ENCODE results near the gene C2CD2.
"Not testable (repeated sequence)": the region's sequence is repeated elsewhere in the genome, so short reads cannot be mapped to it uniquely, and the experiment has no call there.

C2CD2 gene

GRCh38 chr21:41956926-41957729, 3.3 kb upstream of the C2CD2 start:
- Mint-ChIP-seq H3K36me3 (ENCODE audit: low read depth) (no peaks in the 10 kb centered on the region), H3K27ac (no peak overlapping the region), H3K27me3 (ENCODE audit: low read depth) (peaks cover 32% of the 10 kb centered on the region), H3K9me3 (no peaks in the 10 kb centered on the region), H3K4me3 (no peak overlapping the region), H3K4me1 (ENCODE audit: low read depth) (peaks cover 9% of the 10 kb centered on the region)

- H3K4me1 Mint-ChIP-seq (ENCODE audit: low read depth), result peaks cover 3% of the 10 kb centered on the region
- H3K4me3 Mint-ChIP-seq, result no peak overlapping the region
- no peak overlapping the region for H3K27ac Mint-ChIP-seq
- H3K36me3 Mint-ChIP-seq (ENCODE audit: low read depth), result no peaks in the 10 kb centered on the region
- no peaks in the 10 kb centered on the region for H3K9me3 Mint-ChIP-seq
- peaks cover 29% of the 10 kb centered on the region for H3K27me3 Mint-ChIP-seq (ENCODE audit: low read depth)
Measured at GRCh38 chr21:41955516-41955915, 1.7 kb upstream of the C2CD2 start.

- Mint-ChIP-seq H3K4me1 (ENCODE audit: low read depth) (peaks cover 3% of the 10 kb centered on the region), H3K27ac (peak overlapping the region; percentile 9), H3K36me3 (ENCODE audit: low read depth) (no peaks in the 10 kb centered on the region), H3K4me3 (peak overlapping the region; percentile 45), H3K9me3 (no peaks in the 10 kb centered on the region), H3K27me3 (ENCODE audit: low read depth) (peaks cover 26% of the 10 kb centered on the region)
Measured at GRCh38 chr21:41954654-41955499, 1.1 kb upstream of the C2CD2 start.

- Mint-ChIP-seq H3K27me3 (ENCODE audit: low read depth) (peaks cover 26% of the 10 kb centered on the region), H3K27ac (no peak overlapping the region), H3K4me3 (no peak overlapping the region), H3K36me3 (ENCODE audit: low read depth) (no peaks in the 10 kb centered on the region), H3K4me1 (ENCODE audit: low read depth) (peaks cover 3% of the 10 kb centered on the region), H3K9me3 (no peaks in the 10 kb centered on the region)
Measured at GRCh38 chr21:41953249-41953830, 478 bp downstream of the C2CD2 start.

- no peaks in the 10 kb centered on the region for H3K9me3 Mint-ChIP-seq
- H3K36me3 Mint-ChIP-seq (ENCODE audit: low read depth), result no peaks in the 10 kb centered on the region
- H3K4me3 Mint-ChIP-seq, result peak overlapping the region; percentile 21
- no peak overlapping the region for H3K27ac Mint-ChIP-seq
- H3K27me3 Mint-ChIP-seq (ENCODE audit: low read depth), result peaks cover 26% of the 10 kb centered on the region
- peaks cover 3% of the 10 kb centered on the region for H3K4me1 Mint-ChIP-seq (ENCODE audit: low read depth)
Measured at GRCh38 chr21:41952568-41953248, 1.1 kb downstream of the C2CD2 start.

GRCh38 chr21:41951876-41952567, 1.8 kb downstream of the C2CD2 start:
- Mint-ChIP-seq H3K27ac (no peak overlapping the region), H3K4me1 (ENCODE audit: low read depth) (peaks cover 3% of the 10 kb centered on the region), H3K27me3 (ENCODE audit: low read depth) (peaks cover 26% of the 10 kb centered on the region)

GRCh38 chr21:41950941-41951351, 2.9 kb downstream of the C2CD2 start:
- Mint-ChIP-seq H3K27ac (no peak overlapping the region), H3K27me3 (ENCODE audit: low read depth) (peaks cover 26% of the 10 kb centered on the region), H3K9me3 (no peaks in the 10 kb centered on the region), H3K4me3 (no peak overlapping the region), H3K36me3 (ENCODE audit: low read depth) (no peaks in the 10 kb centered on the region), H3K4me1 (ENCODE audit: low read depth) (peaks cover 3% of the 10 kb centered on the region)

More at GRCh38 chr21:41951876-41952567, 1.8 kb downstream of the C2CD2 start:
- Mint-ChIP-seq H3K9me3 (no peaks in the 10 kb centered on the region), H3K36me3 (ENCODE audit: low read depth) (no peaks in the 10 kb centered on the region), H3K4me3 (peak overlapping the region; percentile 21)

GRCh38 chr21:41949631-41950030, 4.2 kb downstream of the C2CD2 start:
- H3K27ac Mint-ChIP-seq; H3K9me3 Mint-ChIP-seq; H3K4me1 Mint-ChIP-seq (ENCODE audit: low read depth); H3K4me3 Mint-ChIP-seq; H3K36me3 Mint-ChIP-seq (ENCODE audit: low read depth): not testable (repeated sequence)
- peaks cover 21% of the 10 kb centered on the region for H3K27me3 Mint-ChIP-seq (ENCODE audit: low read depth)

GRCh38 chr21:41948901-41949300, 4.9 kb downstream of the C2CD2 start:
- Mint-ChIP-seq H3K4me3 (no peak overlapping the region), H3K27me3 (ENCODE audit: low read depth) (peaks cover 17% of the 10 kb centered on the region), H3K4me1 (ENCODE audit: low read depth) (no peaks in the 10 kb centered on the region), H3K9me3 (no peaks in the 10 kb centered on the region), H3K27ac (no peak overlapping the region), H3K36me3 (ENCODE audit: low read depth) (no peaks in the 10 kb centered on the region)

GRCh38 chr21:41948078-41948895, 5.5 kb downstream of the C2CD2 start:
- H3K27me3 Mint-ChIP-seq (ENCODE audit: low read depth), result peaks cover 17% of the 10 kb centered on the region
- H3K36me3 Mint-ChIP-seq (ENCODE audit: low read depth), result no peaks in the 10 kb centered on the region
- no peak overlapping the region for H3K4me3 Mint-ChIP-seq
- no peaks in the 10 kb centered on the region for H3K4me1 Mint-ChIP-seq (ENCODE audit: low read depth)
- no peak overlapping the region for H3K27ac Mint-ChIP-seq
- H3K9me3 Mint-ChIP-seq, result no peaks in the 10 kb centered on the region

- Mint-ChIP-seq H3K36me3 (ENCODE audit: low read depth) (no peaks in the 10 kb centered on the region), H3K4me1 (ENCODE audit: low read depth) (no peaks in the 10 kb centered on the region), H3K27ac (no peak overlapping the region), H3K9me3 (no peaks in the 10 kb centered on the region), H3K4me3 (no peak overlapping the region), H3K27me3 (ENCODE audit: low read depth) (no peaks in the 10 kb centered on the region)
Measured at GRCh38 chr21:41945982-41946381, 7.8 kb downstream of the C2CD2 start.

GRCh38 chr21:41943851-41944250, 10.0 kb downstream of the C2CD2 start:
- no peak overlapping the region for H3K27ac Mint-ChIP-seq
- no peaks in the 10 kb centered on the region for H3K4me1 Mint-ChIP-seq (ENCODE audit: low read depth)
- H3K9me3 Mint-ChIP-seq, result no peaks in the 10 kb centered on the region
- H3K36me3 Mint-ChIP-seq (ENCODE audit: low read depth), result no peaks in the 10 kb centered on the region
- no peak overlapping the region for H3K4me3 Mint-ChIP-seq
- H3K27me3 Mint-ChIP-seq (ENCODE audit: low read depth), result no peaks in the 10 kb centered on the region

- H3K9me3 Mint-ChIP-seq, result no peaks in the 10 kb centered on the region
- H3K4me1 Mint-ChIP-seq (ENCODE audit: low read depth), result no peaks in the 10 kb centered on the region
- no peaks in the 10 kb centered on the region for H3K36me3 Mint-ChIP-seq (ENCODE audit: low read depth)
- H3K27me3 Mint-ChIP-seq (ENCODE audit: low read depth), result no peaks in the 10 kb centered on the region
- H3K4me3 Mint-ChIP-seq, result no peak overlapping the region
- H3K27ac Mint-ChIP-seq, result no peak overlapping the region
Measured at GRCh38 chr21:41942457-41942856, 11.4 kb downstream of the C2CD2 start.
